Kidney (tissue), 14 donors: ENCODE data around the gene RSPH4A. TPM values are rescaled to one million over a fixed set of nuclear protein-coding genes. Genes with fewer than 3 reads are reported as not detected.

Source experiments
- DNase-seq, 5 donors: peaks; one replicate each; pipeline ENCODE4 v3.0.0-alpha.2; 2013 to 2020
- FAIRE-seq: peaks from 2 replicates; lab custom pipeline; 2012; peaks lifted over from hg19 to GRCh38; lab: Jason Lieb, UNC
- H3K27ac ChIP-seq, 2 donors: one replicate each; pipeline ENCODE4 v1.7.0; 2013; ENCODE audit warnings: low read depth in 2 of 2, low read length in 2 of 2, inconsistent platforms in 1 of 2
- H3K27me3 ChIP-seq: one replicate; pipeline ENCODE4 v1.7.1; 2013; ENCODE audit warnings: low read length, inconsistent platforms; ENCODE audit not compliant: control insufficient read depth, insufficient read depth
- H3K36me3 ChIP-seq, 3 donors: one replicate each; pipeline versions ENCODE4 v1.7.0 to v1.7.1; 2013; ENCODE audit warnings: low read length in 3 of 3, control low read depth in 1 of 3, inconsistent platforms in 1 of 3; ENCODE audit not compliant: insufficient read depth in 3 of 3, control insufficient read depth in 2 of 3
- H3K4me1 ChIP-seq, 3 donors: one replicate each; pipeline versions ENCODE4 v1.7.0 to v1.7.1; 2013; ENCODE audit warnings: low read length in 3 of 3, inconsistent platforms in 1 of 3, low read depth in 1 of 3; ENCODE audit not compliant: control insufficient read depth in 2 of 3, insufficient read depth in 2 of 3
- H3K4me3 ChIP-seq, 3 donors: one replicate each; pipeline versions ENCODE4 v1.7.0 to v1.8.1; 2013; ENCODE audit warnings: low read length in 3 of 3, control low read depth in 1 of 3, inconsistent platforms in 1 of 3
- H3K9ac ChIP-seq, 3 donors: one replicate each; pipeline versions ENCODE4 v1.7.0 to v1.7.1; 2013; ENCODE audit warnings: low read length in 3 of 3, control low read depth in 1 of 3, inconsistent platforms in 1 of 3
- H3K9me3 ChIP-seq, 3 donors: one replicate each; pipeline versions ENCODE4 v1.7.0 to v1.7.1; 2013; ENCODE audit warnings: low read length in 3 of 3, control low read depth in 1 of 3, inconsistent platforms in 1 of 3; ENCODE audit not compliant: control insufficient read depth in 2 of 3, insufficient read depth in 1 of 3
- CTCF ChIP-seq: IDR thresholded peaks from 3 replicates; pipeline ENCODE4 v1.5.1; 2012; ENCODE audit warnings: mild to moderate bottlenecking, moderate library complexity, borderline replicate concordance; ENCODE audit not compliant: insufficient read depth; ENCODE audit errors: extremely low read depth
- intact Hi-C: fragments of 100-400 bp; cut with DNase I; formaldehyde crosslinking; loops from one replicate; pipeline ENCODE4 v1.11.1; 2022
- polyA plus RNA-seq: library from polyadenylated mRNA; stranded (reverse); fragments of 350-450 nt; fragmentation: Illumina TruSeq; extraction: RNeasy Lipid Tissue Mini Kit (QIAGEN cat#74804); gene quantifications from one replicate; pipeline ENCODE4 v1.2.3, GENCODE V29; 2014; ENCODE audit warnings: low read depth, low replicate concordance; ENCODE audit not compliant: insufficient read depth
- total RNA-seq: library from RNA; stranded (reverse); fragmentation: NEBNext Ultra II Directional; extraction: Animal tissue kit (Norgen Biotek cat#: 25700); gene quantifications from one replicate; pipeline ENCODE4 v1.2.1, GENCODE V29; 2021
- donor health status: control.
- donor health status: control.
- donor health status: control.
- donor health status: control.
- donor health status: control.
- donor health status: DM: yes; HTN: yes; CAD: no.
- donor health status: Normal renal cell carcinoma (clear cell type).

Gene RSPH4A
- total and polyA plus RNA-seq, 2 donors from 2014 or later: 0.62 to 1.8 TPM

- H3K36me3 ChIP-seq: peaks cover 0 to 3% (median 3%) of the 10 kb centered on the region in 3 donors
- no peak overlapping the region for H3K4me3 ChIP-seq
- no peak overlapping the region for H3K9ac ChIP-seq
- H3K27ac ChIP-seq: no peak overlapping the region
- H3K4me1 ChIP-seq: no peaks in the 10 kb centered on the region
- no peak for DNase-seq
- no peak for FAIRE-seq
- intact Hi-C loops: no loop called here
- no peak for TF ChIP-seq CTCF
- no peaks in the 10 kb centered on the region for H3K9me3 ChIP-seq
- no peaks in the 10 kb centered on the region for H3K27me3 ChIP-seq
These were observed 32.9 kb downstream of the RSPH4A start for GRCh38 chr6:116649129-116649528.

GRCh38 chr6:116651916-116652315, 35.6 kb downstream of the RSPH4A start:
- Histone ChIP-seq H3K9ac (no peak overlapping the region), H3K4me1 (no peaks in the 10 kb centered on the region), H3K9me3 (no peaks in the 10 kb centered on the region), H3K27ac (no peak overlapping the region), H3K27me3 (no peaks in the 10 kb centered on the region), H3K36me3 (peaks cover 0 to 7% (median 3%) of the 10 kb centered on the region in 3 donors), H3K4me3 (no peak overlapping the region)
- no peak for TF ChIP-seq CTCF
- DNase-seq: no peak
- intact Hi-C loops: no loop called here
- no peak for FAIRE-seq

DNA sequence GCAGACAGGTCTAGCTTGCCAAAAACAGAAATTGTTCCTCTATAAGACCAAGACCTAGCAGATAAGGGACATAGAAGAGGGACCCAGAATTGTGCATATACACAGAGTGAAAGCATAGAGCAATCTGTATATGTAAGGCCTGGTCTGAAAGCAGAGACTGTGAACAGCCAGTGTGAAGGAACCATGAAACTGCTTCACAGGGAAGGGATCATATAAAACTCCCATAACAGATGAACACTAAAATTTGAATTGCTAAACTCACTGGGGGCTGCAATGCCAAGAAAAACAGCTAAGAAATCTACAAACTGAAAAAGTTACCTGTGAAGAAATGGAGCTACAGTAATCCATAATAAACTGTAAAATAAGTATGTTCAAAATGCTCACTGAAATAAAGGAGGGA, 45.3 kb downstream of the RSPH4A start:
- Histone ChIP-seq H3K27me3 (no peaks in the 10 kb centered on the region), H3K4me3 (no peak overlapping the region), H3K4me1 (peaks cover 0 to 2% (median 0%) of the 10 kb centered on the region in 3 donors), H3K27ac (no peak overlapping the region), H3K9me3 (no peaks in the 10 kb centered on the region), H3K36me3 (no peaks in the 10 kb centered on the region), H3K9ac (no peak overlapping the region)
- no peak for DNase-seq
- no peak for TF ChIP-seq CTCF
- intact Hi-C loops: no loop called here
- FAIRE-seq: no peak

GRCh38 chr6:116662202-116662601, 45.9 kb downstream of the RSPH4A start:
- DNase-seq: no peak
- TF ChIP-seq CTCF: no peak

More at GRCh38 chr6:116662202-116662601, 45.9 kb downstream of the RSPH4A start:
- no peak for FAIRE-seq
- intact Hi-C loops: no loop called here
- H3K27ac ChIP-seq: no peak overlapping the region
- H3K9me3 ChIP-seq: no peaks in the 10 kb centered on the region
- H3K4me1 ChIP-seq: peaks cover 0 to 2% (median 0%) of the 10 kb centered on the region in 3 donors
- no peaks in the 10 kb centered on the region for H3K27me3 ChIP-seq
- H3K9ac ChIP-seq: no peak overlapping the region
- no peak overlapping the region for H3K4me3 ChIP-seq
- no peaks in the 10 kb centered on the region for H3K36me3 ChIP-seq
